HG03442 (cell line): ENCODE results near the gene ACSM6.
A peak's percentile ranks its signal among the peaks of the same experiment; 100 is the strongest.
"Not testable (repeated sequence)": the region's sequence is repeated elsewhere in the genome, so short reads cannot be mapped to it uniquely, and the experiment has no call there.

Source experiments
- ATAC-seq: cut with Tn5 transposase; IDR thresholded peaks from one replicate; pipeline ENCODE4 v1.9.1; 2021; ENCODE audit warnings: mild to moderate bottlenecking, moderate library complexity; ENCODE audit not compliant: unreplicated experiment

The ACSM6 gene

DNA sequence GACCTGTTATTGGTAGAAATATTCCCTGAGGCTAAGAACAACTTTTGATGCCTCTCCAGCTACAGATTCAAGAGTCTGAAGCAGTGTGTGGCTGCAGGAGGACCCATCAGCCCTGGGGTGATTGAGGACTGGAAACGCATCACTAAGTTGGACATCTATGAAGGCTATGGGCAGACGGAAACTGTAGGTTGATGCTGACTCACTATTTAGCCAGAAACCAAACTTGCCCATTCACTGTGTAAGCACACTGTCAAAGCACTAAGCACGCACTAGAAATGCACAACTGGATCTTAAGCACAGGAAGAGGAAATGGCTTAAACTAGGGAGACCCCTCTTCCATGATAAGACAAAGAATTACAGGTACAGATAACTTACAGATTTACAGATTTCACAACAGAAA is 20.8 kb downstream of the ACSM6 start:
- peak; percentile 88 for ATAC-seq

DNA sequence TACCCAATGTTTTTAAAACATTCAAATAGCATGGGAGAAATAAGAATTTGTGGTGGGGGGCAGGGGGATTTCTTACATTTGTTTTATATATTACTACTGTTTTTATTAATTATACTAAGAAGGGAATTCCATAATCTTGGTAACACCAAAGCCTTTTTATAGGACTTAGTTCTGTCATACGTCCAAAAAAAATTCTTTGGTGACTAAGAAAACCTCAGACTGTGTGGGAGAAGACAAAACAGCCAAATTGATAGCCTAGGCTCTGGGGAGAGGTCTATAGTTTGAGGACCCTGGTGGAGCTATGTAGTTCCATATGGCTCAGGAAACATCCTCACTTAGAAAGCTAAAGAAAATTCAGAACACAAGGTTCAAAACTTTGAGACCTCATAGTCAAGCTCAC is 23.4 kb downstream of the ACSM6 start:
- no peak for ATAC-seq

DNA sequence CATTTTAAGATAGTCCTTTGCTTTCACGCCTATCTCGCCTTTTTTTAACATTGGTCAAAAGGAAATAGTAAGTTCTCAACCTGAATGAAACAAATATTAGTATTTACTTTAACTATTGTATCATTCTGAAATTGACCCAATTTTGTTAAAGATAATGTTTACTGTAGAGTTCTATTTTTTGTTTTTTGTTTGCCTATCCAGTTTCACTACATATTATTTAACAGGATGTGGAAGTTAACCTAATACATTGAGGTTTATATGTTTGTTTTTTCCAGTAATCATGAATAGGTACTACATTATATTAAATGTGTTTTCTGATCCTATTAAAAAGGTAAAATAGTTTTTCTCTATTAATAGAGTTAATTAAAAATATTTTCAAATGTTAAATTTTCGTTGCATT is 26.5 kb downstream of the ACSM6 start:
- ATAC-seq: no peak

DNA sequence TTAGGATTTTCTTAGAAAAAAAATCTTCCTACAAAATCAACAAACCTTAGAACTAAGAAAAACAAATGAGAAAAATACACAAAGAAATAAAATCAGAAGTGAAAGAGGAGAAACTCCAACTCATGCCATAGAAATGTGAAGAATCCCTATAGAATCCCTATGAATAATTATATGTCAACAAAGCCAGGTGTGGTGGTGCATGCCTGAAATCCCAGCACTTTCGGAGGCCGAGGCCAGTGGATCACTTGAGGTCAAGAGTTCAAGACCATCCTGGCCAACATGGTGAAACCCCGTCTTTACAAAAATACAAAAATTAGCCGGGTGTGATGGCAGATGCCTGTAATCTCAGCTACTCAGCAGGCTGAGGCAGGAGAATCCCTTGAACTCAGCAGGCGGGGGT is 27.1 kb downstream of the ACSM6 start:
- no peak for ATAC-seq

DNA sequence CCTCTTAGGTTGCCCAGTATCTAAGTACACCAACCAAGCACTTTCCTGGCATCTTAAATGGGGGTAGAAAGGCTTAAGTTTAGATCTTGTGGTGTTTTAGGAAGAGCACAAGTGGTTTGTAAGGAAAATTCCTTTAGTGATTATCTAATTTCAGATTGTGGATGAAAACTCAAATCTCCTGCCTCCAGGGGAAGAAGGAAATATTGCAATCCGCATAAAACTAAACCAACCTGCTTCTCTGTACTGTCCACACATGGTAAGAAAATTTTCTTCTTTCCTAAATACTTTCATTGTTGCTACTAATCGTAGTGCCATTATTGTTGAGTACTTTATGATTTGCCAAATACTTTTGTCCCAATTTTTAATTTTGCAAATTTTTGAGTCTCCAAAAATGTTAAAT is 31.1 kb downstream of the ACSM6 start:
- ATAC-seq: no peak

DNA sequence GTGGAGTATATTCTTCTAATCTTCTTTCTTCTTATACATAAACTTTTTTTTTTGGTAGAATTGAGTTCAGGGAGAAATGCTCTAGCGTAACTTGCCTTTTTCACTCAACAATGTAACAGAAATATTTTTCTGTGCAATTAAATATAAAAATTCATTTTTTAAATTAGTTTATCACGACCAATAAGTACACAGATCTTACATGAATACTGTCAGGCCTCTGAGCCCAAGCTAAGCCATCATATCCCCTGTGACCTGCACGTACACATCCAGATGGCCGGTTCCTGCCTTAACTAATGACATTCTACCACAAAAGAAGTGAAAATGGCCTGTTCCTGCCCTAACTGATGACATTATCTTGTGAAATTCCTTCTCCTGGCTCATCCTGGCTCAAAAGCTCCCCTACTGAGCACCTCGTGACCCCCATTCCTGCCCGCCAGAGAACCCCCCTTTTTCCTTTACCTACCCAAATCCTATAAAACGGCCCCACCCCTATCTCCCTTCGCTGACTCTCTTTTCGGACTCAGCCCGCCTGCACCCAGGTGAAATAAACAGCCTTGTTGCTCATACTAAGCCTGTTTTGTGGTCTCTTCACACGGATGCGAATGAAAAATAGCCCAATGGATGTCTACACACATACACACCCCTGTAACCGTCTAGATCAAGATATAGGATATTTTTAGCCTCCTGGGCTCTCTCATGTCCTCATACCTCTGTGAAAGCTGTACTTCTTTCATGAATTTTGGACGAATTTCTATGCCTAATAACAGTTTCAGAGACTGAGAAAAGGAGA is 35.1 kb downstream of the ACSM6 start:
- not testable (repeated sequence) for ATAC-seq

DNA sequence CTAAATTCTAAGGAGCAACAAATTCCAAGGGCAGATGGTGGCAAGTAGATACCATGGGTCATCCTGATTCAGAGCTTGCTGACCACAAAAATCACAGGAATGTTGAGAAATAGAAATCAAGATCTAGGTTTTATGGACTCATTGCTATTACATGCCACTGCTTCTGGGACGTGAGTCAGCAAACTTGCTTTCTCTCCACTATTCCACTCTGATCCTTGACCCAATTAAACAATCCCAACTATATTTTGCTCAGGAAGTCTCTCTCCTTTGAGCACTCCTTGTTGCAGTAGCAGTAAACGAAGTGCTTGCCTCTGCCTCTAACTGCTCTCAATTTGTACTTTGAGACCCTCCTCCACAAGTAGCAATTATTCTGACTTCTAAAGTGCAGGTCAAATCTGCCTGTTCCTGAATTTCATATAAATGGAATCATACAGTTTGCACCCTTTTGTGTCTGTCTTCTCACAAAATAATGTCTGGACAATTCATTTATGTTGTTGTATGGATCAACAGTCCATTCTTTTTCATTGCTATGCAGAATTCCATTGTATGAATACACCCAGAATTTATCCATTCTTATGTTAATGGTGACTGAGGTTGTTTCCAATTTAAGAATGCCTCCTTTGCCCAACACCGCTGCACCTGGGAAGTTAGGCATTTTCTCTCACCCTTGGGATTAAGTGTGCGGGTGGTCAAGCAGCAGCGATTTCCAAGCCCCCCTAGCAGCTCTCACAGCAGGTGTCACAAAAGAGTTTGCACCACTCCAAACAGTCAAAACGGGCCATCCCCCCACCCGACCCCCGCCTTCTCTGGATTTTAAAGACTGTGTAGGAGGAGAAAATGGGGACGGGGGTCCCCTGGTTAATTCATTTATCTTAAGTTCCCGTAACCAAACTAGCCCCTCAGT is 35.9 kb downstream of the ACSM6 start:
- no peak for ATAC-seq

DNA sequence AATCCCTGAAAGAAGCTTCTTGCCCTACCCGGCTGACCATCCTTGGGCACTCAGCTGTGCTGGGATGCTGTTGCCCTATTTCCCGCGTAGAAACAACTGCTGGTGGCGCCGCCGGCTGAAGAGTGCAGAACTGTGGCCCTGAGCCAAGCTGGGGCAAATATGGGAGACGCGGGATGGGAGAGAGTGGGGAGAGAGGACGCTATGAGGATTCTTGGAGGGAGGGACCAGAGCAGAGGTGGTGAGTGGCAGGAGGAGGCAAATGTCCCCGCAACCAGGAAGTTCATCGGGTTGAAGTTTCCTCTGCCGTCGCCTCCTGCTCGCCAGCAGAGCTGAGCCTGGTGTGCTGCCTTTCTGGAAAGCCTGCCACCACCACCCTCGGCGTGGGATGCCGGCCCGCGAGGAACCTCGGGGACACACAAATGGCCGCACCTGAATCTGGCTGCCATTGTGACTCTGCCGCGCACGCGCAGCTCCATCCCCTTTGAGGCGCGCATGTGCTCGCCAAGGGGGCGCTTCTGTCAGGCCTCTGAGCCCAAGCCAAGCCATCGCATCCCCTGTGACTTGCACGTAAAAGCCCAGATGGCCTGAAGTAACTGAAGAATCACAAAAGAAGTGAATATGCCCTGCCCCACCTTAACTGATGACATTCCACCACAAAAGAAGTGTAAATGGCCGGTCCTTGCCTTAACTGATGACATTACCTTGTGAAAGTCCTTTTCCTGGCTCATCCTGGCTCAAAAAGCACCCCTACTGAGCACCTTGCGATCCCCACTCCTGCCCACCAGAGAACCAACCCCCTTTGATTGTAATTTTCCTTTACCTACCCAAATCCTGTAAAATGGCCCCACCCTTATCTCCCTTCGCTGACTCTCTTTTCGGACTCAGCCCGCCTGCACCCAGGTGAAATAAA is 36.9 kb downstream of the ACSM6 start:
- ATAC-seq: peak; percentile 74

DNA sequence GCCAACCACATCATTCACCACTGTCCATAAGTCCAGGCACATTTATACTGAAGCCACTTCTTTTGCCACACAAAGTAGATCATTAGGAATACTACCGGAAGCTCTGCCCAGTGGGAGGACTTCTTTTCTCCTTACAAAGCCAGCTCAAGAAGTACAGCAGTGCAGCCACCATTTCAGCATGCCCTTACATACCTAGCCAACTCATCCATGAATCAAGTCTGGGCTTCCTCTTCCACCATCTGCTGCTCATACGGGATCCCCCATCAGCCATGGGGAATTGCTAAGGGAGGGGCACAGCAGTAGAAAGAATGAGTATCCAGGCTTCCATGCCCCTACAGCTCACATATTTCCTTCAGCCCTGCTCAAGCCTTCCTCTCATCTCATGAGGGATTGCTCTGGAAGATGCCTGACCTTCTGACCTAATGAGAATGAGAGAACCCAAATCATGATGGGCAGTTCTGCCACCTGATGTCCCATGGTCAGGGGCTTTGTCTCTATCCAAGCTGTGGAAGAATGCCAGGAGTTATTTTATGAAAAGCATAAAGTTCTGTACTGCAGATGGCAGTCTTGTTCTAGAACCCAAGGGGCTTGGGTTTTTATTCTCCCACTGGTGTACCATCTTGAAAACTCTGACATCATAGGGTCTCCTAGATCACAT is 39.5 kb downstream of the ACSM6 start:
- ATAC-seq: no peak

DNA sequence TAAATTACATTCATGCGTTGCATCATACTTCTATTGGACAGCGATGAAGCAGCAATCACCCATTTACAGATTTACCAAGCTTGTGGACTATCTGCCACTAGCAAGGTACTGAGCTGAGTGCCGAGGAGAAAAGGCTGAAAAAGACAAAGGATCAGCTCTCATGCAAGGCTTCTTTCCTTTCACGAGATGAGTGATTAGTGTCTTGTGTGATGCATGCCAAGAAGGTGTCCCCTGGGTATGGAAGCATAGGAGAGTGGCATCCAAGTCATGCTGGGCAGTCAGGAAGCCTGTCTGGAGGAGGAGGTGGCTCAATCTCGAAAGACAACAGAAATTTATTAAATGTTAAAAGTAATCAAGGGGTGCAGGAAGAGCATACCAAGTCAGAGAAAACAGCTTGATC is 40.9 kb downstream of the ACSM6 start:
- no peak for ATAC-seq

DNA sequence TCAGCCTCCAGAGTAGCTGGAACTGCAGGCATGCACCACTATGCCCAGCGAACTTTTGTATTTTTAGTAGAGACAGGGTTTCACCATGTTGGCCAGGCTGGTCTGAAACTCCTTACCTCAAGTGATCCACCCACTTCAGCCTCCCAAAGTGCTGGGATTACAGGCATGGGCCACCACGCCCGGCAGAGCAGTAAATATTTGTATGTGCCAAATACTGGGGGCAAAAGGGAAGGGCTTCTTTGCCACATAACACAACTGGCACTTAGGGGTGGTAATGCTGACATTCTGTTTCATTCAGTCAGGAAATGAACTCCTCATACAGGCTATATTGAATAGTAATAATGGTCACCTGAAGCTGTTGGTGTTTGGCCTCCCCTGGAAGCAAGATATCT is 41.6 kb downstream of the ACSM6 start:
- ATAC-seq: no peak

DNA sequence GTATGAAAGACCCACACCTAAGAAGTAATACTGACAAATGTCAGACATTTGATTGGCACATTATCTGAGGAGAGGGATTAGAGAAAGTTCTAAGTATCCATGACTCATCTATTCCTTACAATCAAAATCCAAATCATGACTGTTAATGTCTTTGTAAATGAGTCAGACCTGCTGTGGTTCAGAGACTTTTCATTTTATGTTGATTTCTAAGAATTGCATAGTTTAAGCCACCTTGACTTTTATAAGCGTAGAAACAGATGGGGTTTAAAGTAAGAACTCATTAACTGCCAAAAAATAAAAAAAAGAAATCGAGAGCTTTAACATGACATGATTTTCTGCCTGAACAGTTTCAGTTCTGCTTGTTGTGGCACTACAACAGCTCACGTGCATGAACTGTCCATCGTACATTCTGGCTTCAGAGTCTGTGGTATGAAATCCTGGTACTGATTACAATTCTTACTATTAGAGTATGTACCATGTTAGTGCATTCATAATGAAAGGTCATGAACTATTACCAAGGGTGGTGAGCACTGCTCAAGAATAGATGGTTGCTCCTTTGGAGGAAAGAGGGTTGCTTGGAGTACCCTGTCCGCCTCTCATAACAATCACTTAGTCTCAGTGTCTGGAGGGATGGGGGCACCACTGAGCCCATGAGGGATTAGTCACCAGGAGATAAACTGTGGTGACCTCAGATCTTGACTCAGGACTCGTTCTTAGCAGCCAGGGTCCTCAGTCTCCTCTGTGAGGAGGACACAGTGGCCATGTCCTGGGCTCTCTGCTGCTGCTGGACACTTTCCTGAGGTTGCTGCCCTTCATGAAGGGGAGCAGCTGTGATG is 42.2 kb downstream of the ACSM6 start:
- peak; percentile 99 for ATAC-seq

DNA sequence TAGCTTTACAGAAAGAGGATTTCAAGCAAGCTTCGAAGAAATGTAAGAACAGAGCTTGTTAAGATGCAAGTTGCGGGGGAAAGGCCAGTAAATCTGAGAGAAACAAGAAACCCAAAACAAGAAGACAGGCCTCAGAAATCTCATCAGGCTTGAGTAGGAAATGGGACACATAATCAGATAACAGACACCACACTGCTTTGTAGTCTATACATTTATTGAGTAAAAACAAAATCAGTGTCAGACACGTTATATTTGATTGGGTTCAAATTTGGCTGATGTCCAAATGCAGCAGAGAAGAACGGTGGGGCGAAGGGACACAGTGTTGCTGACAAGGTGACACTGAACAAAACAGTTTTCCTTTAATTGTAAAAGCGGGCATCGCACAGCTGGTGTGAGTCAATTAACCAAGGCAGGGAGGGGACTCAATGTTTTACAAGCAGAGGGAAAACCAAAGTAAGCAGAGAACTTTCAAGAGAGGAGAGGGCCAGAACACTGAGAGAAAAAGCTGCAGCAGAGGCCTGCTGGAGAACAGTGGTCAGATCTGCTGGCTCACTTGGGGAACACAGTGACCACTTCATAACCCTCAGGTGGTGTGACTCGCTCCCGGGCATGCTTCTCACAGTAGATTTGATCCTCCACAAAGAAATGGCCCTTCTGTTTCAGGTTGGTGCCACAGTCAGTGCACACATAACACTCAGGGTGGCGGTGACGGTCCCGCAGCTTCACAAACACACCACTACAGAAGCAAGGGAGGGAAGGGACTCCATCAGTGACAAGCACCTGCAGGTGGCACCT is 43.5 kb downstream of the ACSM6 start:
- no peak for ATAC-seq

DNA sequence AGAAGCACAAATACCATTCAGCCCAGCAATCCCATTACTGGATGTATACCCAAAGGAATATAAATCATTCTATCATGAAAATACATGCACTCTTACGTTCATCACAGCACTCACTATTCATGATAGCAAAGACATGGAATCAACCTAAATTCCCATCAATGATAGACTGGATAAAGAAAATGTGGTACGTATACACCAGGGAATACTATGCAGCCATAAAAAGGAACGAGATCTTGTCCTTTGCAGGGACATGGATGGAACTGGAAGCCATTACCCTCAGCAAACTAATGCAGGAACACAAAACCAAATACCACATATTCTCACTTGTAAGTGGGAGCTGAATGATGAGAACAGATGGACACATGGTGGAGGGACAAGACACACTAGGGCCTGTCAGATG is 46.1 kb downstream of the ACSM6 start:
- ATAC-seq: not testable (repeated sequence)

DNA sequence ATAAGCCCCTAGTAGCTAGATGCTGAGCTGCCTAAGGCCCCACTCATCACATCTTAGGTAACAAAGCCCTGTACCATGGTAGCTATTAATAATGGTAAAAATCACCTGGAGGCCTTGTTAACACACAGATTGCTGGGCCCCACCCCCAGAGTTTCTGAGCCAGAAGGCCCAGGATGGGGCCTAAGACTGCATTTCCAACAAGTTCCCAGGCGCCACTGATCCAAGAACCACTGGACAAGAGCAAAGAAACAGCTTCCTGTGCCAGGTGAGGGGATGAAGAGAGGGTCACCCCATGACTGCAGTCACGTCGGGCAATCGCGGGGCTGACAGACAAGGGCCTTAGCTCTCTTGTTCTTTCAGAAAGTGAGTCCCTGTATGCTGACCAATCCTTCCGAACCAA is 46.8 kb downstream of the ACSM6 start:
- no peak for ATAC-seq

DNA sequence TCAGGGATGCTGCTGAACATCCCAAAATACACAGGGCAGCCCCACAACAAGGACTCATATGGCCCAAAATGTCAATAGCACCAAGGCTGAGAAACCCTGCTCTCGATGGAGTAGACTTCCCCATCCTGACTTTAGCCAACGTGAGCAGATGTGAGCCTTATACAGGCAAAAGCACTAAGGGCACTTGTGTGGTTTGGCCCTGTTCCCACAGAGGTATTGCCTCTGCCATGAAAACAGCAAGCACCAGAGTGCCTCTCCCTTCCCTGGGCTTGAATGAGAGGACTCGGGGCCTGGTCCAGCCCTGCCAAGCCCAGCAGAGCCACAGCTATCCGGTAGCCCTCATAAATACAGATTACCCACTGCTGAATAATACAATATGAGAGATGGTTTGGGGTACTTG is 47.5 kb downstream of the ACSM6 start:
- ATAC-seq: no peak

DNA sequence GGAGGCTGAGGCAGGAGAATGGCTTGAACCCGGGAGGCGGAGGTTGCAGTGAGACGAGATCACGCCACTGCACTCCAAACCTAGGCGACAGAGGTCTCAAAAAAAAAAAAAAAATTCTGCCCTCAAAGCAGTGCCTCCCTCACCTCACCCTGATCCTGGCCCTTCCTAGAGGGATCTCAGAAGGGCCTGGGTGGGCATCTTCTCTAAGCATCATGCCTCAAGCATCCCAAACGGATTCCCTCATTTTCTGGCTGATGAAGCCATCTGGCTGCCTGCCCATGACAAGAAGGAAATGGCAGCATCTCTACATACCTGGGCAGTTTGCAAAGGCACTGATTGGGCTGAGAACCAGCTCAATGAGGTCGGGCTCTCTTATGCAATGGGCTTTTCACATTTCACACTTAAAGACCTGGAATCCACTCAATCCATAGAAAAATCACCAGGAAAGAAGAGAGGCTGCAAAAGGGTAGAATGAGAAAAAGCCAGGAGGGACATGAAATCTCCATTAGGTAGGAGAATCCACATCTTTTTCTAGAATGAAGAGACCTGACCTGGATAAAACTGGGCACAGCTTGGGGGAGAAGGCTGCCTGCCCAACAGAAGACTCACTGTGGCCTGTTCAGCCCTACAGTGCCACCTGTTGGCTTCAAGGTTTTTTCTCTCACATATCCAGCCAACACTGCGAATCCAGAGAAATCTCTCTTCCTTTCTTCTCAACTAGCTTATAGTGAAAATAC is 48.7 kb downstream of the ACSM6 start:
- ATAC-seq: no peak

DNA sequence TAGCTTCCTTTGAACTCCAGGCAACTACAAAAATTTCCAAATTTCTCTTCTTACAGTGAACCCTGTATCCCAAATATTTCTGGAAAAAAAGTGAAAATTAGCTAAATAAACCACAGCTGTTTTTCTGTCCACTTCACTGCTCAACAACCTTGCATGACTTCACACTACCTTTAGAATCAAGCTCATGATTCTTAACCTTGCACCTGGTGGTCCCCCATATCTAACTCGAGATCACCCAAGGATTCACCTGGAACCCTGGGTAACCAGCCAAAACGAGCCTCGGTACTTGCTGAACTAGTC is 49.2 kb downstream of the ACSM6 start:
- ATAC-seq: no peak
